HEK293 (cell line): Measurements from ENCODE around the gene DNMBP.

Experiments
- GLI2 ChIP-seq: fragments of 450-650 bp; formaldehyde crosslinking; IDR thresholded peaks from 2 replicates; pipeline ENCODE4; 2017; ENCODE audit warnings: missing biosample characterization, missing genetic modification characterization, low read depth, borderline replicate concordance
- SP7 ChIP-seq: fragments of 450-650 bp; formaldehyde crosslinking; IDR thresholded peaks from 2 replicates; pipeline ENCODE4 v1.5.1; 2016; ENCODE audit warnings: missing biosample characterization, missing genetic modification characterization
- YY1 ChIP-seq: fragments of 450-650 bp; formaldehyde crosslinking; IDR thresholded peaks from 2 replicates; pipeline ENCODE4 v1.5.1; 2018; ENCODE audit warnings: missing biosample characterization, missing genetic modification characterization
- ZBTB7A ChIP-seq: fragments of 450-650 bp; formaldehyde crosslinking; IDR thresholded peaks from 2 replicates; pipeline ENCODE4 v1.5.1; 2016; ENCODE audit warnings: low read depth, missing biosample characterization, missing genetic modification characterization
- ZBTB8A ChIP-seq: fragments of 450-650 bp; formaldehyde crosslinking; IDR thresholded peaks from 2 replicates; pipeline ENCODE4 v1.5.1; 2016; ENCODE audit warnings: missing biosample characterization, missing genetic modification characterization
- ZNF341 ChIP-seq: fragments of 450-650 bp; formaldehyde crosslinking; IDR thresholded peaks from 2 replicates; pipeline ENCODE4; 2016; ENCODE audit warnings: low read depth, missing biosample characterization, missing genetic modification characterization
- ZNF354C ChIP-seq: fragments of 450-650 bp; formaldehyde crosslinking; IDR thresholded peaks from 2 replicates; pipeline ENCODE4 v1.5.1; 2016; ENCODE audit warnings: missing biosample characterization, missing genetic modification characterization, low read depth, borderline replicate concordance
- ZNF76 ChIP-seq: fragments of 450-650 bp; formaldehyde crosslinking; IDR thresholded peaks from 2 replicates; pipeline ENCODE4; 2016; ENCODE audit warnings: low read depth, missing biosample characterization, missing genetic modification characterization, borderline replicate concordance
- ZSCAN30 ChIP-seq: fragments of 450-650 bp; IDR thresholded peaks from 2 replicates; pipeline ENCODE4 v1.5.1; 2018; ENCODE audit warnings: missing biosample characterization, mild to moderate bottlenecking, missing genetic modification characterization, moderate library complexity
- TF ChIP-seq, protein P1 (sequence below): fragments of 450-650 bp; formaldehyde crosslinking; IDR thresholded peaks from 2 replicates; pipeline ENCODE4 v1.5.1; 2016; ENCODE audit warnings: missing biosample characterization, missing genetic modification characterization
- TF ChIP-seq, protein P2 (sequence below): fragments of 450-650 bp; formaldehyde crosslinking; IDR thresholded peaks from 2 replicates; pipeline ENCODE4 v1.5.1; 2017; ENCODE audit warnings: missing biosample characterization, missing genetic modification characterization

DNA sequence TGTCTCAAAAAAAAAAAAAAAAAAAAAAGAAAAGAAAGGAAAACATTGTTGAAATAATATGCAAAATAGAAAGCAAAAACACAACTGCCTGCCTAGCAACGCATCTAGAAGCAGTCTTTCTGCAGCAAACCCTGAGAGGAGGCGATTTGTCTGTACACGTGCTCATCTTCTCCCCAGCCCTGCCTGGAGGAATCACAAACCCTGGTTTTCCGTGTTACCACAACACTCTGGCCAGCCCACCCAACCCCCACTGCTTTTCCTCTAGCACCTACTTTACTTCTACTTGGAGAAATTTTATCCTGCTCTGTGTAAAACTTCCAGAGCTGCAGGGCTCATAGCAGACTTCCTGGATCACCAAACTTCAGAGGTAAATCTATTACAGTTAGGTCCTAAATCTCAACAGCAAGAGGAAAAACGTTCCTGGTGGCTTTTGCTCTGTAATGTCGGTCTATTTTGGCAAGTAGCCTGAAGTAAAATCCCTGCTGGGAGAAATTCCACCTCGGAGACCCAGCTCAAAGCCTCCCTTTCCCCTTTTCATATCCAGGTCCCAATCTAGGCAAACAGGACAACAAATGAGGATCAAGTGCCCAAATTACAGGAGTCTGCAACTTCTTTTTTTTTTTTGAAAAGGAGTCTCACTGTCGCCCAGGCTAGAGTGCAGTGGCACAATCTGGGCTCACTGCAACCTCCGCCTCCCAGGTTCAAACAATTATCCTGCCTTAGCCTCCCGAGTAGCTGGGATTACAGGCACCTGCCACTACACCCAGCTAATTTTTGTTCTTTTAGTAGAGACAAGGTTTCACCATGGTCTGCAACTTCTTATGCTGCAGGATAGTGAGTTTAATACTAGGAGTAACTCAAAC lies 91.6 kb downstream of the DNMBP start:
- TF ChIP-seq, protein P1, sequence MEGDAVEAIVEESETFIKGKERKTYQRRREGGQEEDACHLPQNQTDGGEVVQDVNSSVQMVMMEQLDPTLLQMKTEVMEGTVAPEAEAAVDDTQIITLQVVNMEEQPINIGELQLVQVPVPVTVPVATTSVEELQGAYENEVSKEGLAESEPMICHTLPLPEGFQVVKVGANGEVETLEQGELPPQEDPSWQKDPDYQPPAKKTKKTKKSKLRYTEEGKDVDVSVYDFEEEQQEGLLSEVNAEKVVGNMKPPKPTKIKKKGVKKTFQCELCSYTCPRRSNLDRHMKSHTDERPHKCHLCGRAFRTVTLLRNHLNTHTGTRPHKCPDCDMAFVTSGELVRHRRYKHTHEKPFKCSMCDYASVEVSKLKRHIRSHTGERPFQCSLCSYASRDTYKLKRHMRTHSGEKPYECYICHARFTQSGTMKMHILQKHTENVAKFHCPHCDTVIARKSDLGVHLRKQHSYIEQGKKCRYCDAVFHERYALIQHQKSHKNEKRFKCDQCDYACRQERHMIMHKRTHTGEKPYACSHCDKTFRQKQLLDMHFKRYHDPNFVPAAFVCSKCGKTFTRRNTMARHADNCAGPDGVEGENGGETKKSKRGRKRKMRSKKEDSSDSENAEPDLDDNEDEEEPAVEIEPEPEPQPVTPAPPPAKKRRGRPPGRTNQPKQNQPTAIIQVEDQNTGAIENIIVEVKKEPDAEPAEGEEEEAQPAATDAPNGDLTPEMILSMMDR (tag by site-specific recombination) = no peak
- TF ChIP-seq ZSCAN30 = no peak
- TF ChIP-seq, protein P2, sequence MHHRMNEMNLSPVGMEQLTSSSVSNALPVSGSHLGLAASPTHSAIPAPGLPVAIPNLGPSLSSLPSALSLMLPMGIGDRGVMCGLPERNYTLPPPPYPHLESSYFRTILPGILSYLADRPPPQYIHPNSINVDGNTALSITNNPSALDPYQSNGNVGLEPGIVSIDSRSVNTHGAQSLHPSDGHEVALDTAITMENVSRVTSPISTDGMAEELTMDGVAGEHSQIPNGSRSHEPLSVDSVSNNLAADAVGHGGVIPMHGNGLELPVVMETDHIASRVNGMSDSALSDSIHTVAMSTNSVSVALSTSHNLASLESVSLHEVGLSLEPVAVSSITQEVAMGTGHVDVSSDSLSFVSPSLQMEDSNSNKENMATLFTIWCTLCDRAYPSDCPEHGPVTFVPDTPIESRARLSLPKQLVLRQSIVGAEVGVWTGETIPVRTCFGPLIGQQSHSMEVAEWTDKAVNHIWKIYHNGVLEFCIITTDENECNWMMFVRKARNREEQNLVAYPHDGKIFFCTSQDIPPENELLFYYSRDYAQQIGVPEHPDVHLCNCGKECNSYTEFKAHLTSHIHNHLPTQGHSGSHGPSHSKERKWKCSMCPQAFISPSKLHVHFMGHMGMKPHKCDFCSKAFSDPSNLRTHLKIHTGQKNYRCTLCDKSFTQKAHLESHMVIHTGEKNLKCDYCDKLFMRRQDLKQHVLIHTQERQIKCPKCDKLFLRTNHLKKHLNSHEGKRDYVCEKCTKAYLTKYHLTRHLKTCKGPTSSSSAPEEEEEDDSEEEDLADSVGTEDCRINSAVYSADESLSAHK (tag by site-specific recombination) = no peak
- TF ChIP-seq GLI2 (tag by site-specific recombination) = no peak
- TF ChIP-seq ZNF76 (tag by site-specific recombination) = no peak
- 0 out of 2 replicates have a peak, but pooled peaks have one; percentile 36 for TF ChIP-seq ZNF341
- TF ChIP-seq SP7 (tag by site-specific recombination) = no peak
- TF ChIP-seq ZBTB8A (tag by site-specific recombination) = 0 out of 2 replicates have a peak, but pooled peaks have one; percentile 19
- TF ChIP-seq ZBTB7A = no peak
- TF ChIP-seq YY1 (tag by site-specific recombination) = no peak
- no peak for TF ChIP-seq ZNF354C
